ENCODE data around the gene MYOF.

Gene MYOF

GRCh38 chr10:93352638-93353383 lies 129.3 kb downstream of the MYOF start:
- in situ Hi-C loops (cut with HindIII; ENCODE audit: low sequenced_read_pairs) = no loop called here
- H3K4me3 ChIP-seq (ENCODE audit: low read depth, low read length) = no peak overlapping the region

GRCh38 chr10:93346694-93347093 lies 135.4 kb downstream of the MYOF start:
- TF ChIP-seq, protein P1, sequence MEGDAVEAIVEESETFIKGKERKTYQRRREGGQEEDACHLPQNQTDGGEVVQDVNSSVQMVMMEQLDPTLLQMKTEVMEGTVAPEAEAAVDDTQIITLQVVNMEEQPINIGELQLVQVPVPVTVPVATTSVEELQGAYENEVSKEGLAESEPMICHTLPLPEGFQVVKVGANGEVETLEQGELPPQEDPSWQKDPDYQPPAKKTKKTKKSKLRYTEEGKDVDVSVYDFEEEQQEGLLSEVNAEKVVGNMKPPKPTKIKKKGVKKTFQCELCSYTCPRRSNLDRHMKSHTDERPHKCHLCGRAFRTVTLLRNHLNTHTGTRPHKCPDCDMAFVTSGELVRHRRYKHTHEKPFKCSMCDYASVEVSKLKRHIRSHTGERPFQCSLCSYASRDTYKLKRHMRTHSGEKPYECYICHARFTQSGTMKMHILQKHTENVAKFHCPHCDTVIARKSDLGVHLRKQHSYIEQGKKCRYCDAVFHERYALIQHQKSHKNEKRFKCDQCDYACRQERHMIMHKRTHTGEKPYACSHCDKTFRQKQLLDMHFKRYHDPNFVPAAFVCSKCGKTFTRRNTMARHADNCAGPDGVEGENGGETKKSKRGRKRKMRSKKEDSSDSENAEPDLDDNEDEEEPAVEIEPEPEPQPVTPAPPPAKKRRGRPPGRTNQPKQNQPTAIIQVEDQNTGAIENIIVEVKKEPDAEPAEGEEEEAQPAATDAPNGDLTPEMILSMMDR (IDR thresholded peaks at IDR 0.05; ENCODE audit: low read depth, low read length) = no peak
- DNase-seq (ENCODE audit: low read depth, low spot score) = no peak
- in situ Hi-C loops (cut with HindIII; ENCODE audit: low sequenced_read_pairs) = no loop called here
- H3K4me3 ChIP-seq (ENCODE audit: low read depth, low read length) = no peak overlapping the region

More at GRCh38 chr10:93352638-93353383, 129.3 kb downstream of the MYOF start:
- TF ChIP-seq, protein P1 (IDR thresholded peaks at IDR 0.05; ENCODE audit: low read depth, low read length) = peak; percentile 28
- DNase-seq (ENCODE audit: low read depth, low spot score) = peak; percentile 54

DNA sequence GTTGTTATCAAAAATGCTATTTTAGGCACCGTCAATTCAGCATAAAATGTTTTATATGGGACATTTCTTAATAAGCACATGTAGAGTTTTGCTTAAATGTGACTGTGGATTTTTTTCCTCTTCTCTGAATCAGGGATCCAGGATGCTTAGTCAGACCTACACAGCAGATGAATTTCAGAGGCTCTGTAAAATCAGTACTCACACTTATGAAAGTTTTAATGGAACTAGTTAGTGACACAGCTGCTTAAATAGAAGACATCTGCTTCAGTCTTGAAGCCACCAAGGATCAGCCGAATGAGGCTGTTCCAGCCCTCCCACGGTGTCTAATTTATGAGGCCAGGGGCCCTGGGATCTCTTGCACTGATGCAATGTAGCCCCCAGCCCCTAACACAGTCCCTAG lies 136.0 kb downstream of the MYOF start:
- no peak overlapping the region for H3K4me3 ChIP-seq (ENCODE audit: low read depth, low read length)
- TF ChIP-seq, protein P1 (IDR thresholded peaks at IDR 0.05; ENCODE audit: low read depth, low read length) = no peak
- no peak for DNase-seq (ENCODE audit: low read depth, low spot score)
- in situ Hi-C loops (cut with HindIII; ENCODE audit: low sequenced_read_pairs) = no loop called here

GRCh38 chr10:93344691-93345090 lies 137.4 kb downstream of the MYOF start:
- TF ChIP-seq, protein P1 (IDR thresholded peaks at IDR 0.05; ENCODE audit: low read depth, low read length) = no peak
- no peak overlapping the region for H3K4me3 ChIP-seq (ENCODE audit: low read depth, low read length)
- in situ Hi-C loops (cut with HindIII; ENCODE audit: low sequenced_read_pairs) = no loop called here
- no peak for DNase-seq (ENCODE audit: low read depth, low spot score)

GRCh38 chr10:93342921-93343320 lies 139.2 kb downstream of the MYOF start:
- DNase-seq (ENCODE audit: low read depth, low spot score) = no peak
- no peak overlapping the region for H3K4me3 ChIP-seq (ENCODE audit: low read depth, low read length)
- in situ Hi-C loops (cut with HindIII; ENCODE audit: low sequenced_read_pairs) = no loop called here
- TF ChIP-seq, protein P1 (IDR thresholded peaks at IDR 0.05; ENCODE audit: low read depth, low read length) = no peak

- no peak overlapping the region for H3K4me3 ChIP-seq (ENCODE audit: low read depth, low read length)
- DNase-seq (ENCODE audit: low read depth, low spot score) = no peak
- in situ Hi-C loops (cut with HindIII; ENCODE audit: low sequenced_read_pairs) = no loop called here
- TF ChIP-seq, protein P1 (IDR thresholded peaks at IDR 0.05; ENCODE audit: low read depth, low read length) = no peak
Observed at GRCh38 chr10:93342366-93342765, 139.8 kb downstream of the MYOF start.

Measured in astrocyte of the spinal cord (primary cell).